NCI-H1436 (cell line): Measurements from ENCODE around the gene SPTLC1.
A peak's percentile ranks its signal among the peaks of the same experiment; 100 is the strongest.
"Not testable (repeated sequence)": the region's sequence is repeated elsewhere in the genome, so short reads cannot be mapped to it uniquely, and the experiment has no call there.

Source experiments
- DNase-seq: peaks from one replicate; lab custom pipeline; 2025; lab: John Stamatoyannopoulos, UW

SPTLC1 gene, protein sequence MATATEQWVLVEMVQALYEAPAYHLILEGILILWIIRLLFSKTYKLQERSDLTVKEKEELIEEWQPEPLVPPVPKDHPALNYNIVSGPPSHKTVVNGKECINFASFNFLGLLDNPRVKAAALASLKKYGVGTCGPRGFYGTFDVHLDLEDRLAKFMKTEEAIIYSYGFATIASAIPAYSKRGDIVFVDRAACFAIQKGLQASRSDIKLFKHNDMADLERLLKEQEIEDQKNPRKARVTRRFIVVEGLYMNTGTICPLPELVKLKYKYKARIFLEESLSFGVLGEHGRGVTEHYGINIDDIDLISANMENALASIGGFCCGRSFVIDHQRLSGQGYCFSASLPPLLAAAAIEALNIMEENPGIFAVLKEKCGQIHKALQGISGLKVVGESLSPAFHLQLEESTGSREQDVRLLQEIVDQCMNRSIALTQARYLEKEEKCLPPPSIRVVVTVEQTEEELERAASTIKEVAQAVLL

DNA sequence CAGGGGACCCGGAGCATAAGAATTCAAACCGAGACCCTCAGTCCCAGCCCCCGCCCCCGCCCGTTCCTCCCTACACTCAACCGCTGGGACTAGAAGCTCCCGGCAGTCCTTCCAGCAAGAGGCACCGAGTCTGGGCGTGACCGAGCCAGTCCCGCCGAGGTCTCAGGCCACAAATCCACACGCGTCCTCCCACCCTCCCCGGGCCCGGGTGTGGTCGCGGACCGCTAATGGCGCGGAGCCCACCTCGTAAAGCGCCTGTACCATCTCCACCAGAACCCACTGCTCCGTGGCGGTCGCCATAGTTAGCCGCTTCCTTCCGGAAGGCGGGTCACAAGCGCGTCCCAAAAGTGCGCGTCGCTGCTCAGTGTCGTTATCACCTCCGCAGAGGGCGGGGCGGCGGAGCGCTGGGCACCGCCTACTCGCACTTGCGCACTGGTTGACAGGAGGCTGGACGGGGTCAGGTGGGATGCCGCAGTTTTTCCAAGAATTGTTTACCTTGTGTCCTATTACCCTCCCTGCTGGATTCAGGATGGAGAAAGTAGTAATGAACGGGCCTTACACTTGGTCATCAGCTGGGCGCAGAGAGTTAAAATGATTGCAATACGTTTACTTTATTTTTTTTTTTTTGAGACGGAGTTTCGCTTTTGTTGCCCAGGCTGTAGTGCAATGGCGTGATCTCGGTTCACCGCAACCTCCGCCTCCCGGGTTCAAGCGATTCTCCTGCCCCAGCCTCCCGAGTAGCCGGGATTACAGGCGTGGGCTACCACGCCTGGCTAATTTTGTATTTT, at the start of gene SPTLC1:
TSS of gene SPTLC1 (minus strand) at position 343 of the 788 bp plus-strand sequence. CDS start at position 300, 43 bp downstream.
- peak; percentile 88 for DNase-seq

DNA sequence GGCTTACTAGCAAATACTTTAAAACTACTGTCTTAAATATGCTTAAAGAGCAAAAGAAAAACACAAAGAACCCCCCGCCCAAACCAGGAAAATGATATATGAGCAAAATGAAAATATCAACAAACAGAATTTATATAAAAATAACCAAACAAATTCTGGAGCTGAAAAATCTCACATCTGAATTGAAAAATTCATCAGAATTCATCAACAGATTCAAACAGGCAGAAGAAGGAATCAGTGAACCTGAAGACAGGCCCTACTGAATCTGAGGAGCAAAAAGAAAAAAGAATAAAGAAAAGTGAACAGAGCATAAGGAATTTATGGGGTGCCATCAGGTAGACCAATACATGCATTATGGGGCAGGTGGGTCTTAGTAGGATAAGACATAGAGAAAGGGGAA, 49.8 kb upstream of the SPTLC1 start:
- DNase-seq: no peak

DNA sequence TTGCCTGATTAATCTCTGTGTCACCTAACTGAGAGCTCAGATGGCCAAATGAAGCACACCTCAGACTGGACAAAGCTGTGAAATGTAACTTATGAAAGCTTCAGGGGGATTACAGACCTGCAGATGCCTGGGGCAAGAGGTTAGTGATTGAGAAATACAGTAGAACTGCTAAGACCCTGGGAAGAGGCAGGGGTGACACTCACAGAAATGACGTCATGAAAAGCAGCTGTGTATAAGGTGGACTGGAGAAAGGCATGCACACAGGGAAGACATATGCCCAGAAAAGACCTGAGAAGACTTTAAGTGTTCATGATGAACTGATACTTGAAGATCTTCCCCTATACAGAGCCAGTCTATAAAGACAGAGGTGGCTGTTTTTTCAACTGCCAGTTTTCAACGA, 49.3 kb upstream of the SPTLC1 start:
- no peak for DNase-seq

DNA sequence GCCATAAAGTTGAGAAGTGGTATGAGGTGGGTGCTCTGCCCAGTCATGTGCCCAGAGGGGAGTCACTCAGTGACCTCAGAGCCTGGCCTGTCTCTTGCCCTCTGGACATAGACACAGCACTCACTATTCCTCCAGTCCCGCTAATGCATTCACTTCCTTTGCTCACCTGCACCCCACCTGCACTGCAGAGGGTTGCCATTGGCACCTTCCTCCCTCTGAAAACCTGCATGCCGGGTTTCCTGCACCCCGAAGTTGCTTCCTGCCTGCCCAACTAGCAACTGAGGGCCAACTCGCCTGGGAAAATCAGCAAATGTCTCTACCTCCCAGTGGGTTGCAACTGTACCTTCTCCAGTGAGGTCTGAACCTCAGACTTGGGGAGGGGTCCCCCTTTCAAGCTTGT, 48.1 kb upstream of the SPTLC1 start:
- no peak for DNase-seq

DNA sequence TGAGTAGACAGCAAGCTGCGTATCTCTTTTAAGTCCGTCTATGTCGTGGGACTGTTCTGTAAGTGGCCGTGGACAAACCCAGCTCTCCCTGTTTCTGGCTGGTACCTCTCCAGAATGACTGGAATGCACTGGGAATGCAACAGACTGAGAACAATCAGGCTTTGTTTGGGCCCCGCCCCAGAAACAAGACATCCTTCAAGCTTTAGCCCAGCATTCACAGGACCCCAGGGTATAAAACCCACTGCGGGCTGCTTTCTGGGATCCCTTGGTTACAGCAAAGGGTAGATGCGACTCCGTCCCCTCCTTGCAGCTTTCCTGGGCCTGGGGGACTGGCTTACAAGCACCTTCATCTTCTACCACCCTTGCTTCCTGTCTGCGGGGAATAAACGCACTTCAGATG, 45.6 kb upstream of the SPTLC1 start:
- DNase-seq: no peak

DNA sequence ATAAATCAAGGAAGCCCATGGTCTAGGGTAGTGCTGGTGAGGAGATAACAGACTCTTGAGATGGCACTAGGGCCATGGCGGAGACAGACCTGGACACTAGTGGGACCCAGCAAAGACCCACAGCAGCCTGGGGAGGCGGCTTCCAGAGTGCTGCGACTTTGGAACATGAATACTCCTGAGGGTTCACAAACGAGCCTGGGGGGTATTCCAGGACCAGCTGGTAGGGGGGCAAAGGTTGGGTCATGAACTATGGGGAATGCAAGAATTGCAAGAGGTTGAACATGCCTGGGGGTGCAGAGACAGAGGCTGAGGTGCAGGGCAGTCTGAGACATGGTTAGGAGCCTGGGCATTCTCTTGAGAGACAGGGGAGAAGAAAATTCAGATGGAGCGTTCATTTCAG, 43.8 kb upstream of the SPTLC1 start:
- DNase-seq: no peak

DNA sequence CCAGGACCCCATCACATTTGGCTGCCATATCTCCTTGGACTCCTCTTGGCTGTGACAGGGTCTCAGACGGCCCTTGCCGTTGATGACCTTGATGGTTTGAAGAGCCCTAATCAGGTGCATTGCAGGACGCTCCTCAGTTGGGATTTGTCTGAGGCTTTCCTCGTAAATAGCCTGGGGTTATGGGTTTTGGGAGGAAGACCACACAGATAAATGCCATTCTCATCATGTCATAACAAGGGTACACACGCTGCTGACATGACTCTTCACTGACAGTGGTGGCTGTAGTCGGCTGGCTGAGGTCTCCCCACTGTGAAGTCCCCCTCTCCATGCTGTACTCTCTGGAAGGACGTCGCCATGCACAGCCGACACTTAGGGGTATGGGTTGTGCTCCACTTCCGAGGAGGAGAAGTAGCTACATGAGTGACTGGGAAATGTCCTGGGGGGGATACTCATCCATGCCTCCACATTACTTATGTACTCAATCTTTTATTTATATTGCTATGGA, 42.9 kb upstream of the SPTLC1 start:
- no peak for DNase-seq

DNA sequence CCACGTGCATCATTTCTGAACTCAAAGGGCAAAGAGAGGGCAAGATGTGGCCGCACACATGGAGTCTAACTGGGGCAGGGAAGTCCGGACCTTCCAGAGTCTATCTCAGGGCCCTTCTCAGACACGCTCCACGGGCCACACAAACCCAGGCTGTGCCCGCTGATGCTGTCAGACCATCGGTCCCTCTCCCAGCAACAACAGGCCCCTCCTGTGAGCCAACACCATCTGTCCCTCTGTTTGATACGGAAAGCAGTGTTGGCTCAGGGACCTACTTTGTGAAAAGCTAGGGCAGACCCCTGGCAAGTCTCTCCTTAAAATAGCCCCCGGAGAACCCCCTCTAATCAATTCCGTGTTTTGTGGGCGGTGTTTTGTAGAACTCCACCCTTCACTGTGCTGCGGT, 40.5 kb upstream of the SPTLC1 start:
- not testable (repeated sequence) for DNase-seq

DNA sequence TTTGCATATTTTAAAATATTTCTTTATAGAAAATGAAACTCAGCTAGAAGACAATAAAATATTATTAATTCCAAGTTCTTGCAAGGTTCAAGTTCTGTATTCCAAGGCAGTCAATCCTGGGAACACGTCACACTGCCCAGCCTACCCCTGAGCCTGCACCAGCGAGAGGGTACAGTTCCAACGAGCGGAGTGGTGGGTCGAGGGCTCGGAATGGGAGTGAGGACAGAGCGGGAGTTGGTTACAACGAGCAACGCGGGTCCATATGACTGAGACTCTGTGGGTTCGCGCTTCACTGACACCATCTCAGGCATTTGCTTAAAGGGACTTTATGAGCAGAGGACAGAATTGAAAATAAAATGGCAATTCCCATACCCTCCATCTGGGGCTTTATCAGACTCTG, 40.0 kb upstream of the SPTLC1 start:
- DNase-seq: no peak

DNA sequence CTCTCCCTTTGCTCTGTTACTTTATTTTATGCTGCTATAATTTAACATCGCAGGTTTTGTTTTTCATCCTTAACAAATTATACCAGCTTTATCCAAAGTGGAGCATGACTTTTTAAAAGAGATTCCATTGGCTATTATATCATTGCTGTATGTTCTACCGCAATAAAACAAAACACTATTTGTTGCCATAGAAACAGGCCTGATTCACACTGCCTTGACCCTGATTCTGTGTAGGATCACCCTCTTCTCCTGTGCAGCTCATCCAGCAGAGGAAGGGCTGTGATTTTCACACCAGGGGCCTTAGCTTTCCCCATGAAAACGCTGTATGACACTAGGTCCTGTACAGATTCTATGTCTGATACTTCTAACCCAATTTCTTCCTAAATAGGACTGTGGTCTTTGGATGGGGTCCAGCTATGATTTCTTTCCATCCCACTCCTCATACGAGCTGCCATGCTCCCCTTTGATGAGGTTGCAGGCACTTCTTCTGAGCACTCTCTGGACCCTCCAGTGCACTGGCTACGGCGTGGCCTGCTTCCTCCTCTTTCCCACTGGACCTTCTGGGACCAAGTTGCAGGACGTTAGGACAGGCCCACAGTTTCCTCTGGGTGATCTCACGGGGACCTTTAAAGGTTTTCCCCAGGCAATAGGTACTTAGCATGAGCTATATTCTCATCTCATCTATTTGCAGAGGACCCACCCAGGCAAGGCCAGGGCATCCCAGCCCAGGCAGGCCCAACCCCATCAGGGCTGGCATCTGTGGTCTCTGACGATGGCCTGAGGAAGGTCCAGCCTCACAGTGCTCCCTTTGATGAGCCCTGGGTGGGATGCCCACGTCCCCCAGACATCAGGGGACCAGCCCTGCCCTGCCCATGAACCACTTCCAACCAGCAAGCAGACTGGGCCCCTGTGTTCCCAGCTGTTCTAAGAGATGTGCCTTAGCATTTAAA, 38.5 kb upstream of the SPTLC1 start:
- not testable (repeated sequence) for DNase-seq

DNA sequence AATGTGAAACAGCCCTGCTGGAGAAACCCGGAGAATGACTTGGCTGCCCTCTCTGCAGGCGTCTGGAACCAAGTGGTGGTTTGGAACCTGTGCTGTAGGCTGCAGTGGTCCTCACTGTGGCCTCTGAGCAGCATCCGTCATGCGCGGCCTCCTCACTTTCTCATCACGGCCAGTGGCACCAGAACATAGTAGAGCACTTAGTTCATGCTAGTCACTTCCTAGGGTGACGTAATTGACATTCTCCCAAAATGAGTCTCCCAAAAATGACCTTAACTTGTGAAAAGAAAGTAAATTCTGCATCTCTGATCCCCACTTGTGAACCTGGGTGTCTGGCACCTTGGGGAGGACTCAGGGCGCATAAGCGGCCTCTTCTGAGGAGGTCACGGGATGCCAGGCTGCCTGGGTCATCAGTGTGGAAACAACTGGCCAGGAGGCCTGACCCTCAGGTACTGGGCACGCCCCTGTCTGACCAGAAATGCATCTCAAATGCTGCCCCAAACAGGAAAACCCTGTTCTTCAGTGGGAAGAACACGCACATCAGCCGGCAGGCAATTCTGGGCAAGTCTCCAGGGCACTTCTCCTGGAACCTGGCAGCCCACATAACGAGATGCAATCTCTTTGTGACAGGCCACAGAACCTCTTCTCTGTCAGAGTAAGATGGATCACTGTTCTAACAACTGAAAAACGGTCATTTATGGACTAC, 36.6 kb upstream of the SPTLC1 start:
- DNase-seq: no peak

DNA sequence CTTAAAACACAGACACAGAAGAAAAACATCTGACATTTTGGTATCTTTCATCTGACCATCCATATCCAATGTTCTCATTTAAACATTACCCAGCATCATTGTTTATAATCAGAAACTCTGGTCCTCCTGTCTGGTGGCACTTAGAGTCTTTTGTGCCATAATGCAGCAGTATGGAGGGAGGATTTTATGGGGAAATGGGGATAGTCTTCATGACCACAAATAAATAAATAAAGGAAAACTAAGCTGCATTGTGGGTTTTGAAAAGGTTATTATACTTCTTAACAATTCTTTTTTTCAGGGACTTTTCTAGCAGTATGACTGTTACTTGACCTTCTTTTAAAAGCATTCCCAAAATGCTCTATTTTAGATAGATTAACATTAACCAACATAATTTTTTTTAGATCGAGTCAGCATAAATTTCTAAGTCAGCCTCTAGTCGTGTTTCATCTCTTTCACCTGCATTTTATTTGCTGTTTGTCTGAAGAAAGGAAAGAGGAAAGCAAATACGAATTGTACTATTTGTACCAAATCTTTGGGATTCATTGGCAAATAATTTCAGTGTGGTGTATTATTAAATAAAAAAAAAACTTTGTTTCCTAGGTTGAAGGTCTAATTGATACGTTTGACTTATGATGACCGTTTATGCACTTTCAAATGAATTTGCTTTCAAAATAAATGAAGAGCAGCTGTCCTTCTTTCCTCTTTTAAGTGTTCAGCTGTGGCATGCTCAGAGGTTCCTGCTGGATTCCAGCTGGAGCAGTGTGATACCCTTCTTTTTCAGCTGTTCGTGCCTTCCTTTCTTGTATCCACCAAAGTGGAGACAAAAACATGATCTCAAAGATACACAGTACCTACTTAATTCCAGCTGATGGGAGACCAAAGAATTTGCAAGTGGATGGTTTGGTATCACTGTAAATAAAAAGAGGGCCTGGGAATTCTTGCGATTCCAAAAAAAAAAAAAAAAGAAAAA, 35.6 kb upstream of the SPTLC1 start:
- not testable (repeated sequence) for DNase-seq

DNA sequence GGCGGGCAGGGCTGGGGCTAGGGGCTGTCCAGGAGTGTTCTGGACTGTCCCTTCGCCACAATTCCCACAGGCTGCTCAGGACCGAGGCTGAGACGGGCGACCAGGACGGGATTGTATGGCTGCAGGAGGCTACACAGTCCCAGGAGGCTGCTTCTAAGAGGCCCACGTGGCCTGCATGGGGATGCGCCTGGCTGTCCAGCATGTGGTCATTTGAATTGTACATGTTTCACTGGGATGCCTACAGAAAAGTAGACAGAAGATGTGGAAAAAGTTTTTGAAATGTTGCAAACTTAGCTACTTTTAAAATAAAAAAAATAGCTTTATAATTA, 32.6 kb upstream of the SPTLC1 start:
- no peak for DNase-seq

DNA sequence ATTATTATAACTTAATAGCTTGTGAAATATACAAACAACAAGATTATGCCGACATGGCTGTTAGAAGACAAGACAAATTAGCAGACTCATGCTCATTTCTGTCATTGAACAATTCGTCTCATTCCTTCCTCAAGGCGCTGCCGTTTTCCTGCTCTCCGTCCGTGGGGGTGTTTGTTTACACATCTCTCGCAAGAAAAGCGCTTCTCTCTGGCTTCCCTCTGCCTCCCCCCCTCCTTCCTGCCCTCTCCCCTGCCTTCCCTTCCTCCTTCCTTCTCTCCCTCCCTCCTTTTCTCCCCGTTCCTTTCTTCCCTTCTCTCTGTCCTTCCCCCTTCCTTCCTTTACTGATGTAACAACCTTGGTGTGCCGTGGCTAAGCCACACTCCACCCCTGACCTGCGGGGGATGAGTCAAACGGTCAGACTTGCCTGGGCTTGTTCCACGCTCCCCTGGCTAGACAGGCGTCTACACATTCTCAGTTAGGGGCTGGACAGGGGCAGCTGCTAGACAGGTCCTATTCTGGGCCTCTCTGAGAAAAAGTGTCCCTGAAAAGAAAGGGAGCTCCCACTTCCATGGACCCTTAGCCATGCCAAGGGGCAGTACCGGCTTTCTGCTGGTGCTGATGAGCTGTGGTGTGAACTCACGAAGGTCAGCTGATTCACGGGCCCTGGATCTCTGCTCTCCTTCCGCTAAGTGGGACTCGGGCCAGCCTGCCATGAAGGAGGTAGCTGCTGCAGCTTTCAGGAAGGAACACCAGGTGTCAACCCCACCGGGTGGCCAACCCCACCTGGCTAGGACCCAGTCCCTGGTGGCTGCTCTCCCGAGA, 32.0 kb upstream of the SPTLC1 start:
- no peak for DNase-seq

DNA sequence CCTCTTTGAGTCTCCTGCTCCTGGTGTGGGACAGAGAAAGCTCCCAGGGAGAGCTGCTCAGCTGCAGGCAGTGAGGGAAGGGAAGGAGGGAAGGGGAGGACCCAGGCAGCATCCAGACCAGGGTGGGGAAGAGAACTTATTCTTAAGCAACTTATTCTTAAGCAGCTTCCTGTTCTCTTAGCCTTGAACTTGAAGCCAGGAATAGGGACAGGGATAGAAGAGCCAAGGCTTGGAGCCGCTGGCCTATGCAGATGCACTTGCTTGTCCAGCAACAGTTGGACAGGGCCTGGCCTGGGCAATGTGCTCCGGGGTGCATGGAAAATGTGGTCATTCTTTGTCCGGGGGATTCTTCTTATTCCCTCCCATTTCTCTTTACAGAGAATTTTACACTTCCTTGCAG, 31.4 kb upstream of the SPTLC1 start:
- DNase-seq: no peak

DNA sequence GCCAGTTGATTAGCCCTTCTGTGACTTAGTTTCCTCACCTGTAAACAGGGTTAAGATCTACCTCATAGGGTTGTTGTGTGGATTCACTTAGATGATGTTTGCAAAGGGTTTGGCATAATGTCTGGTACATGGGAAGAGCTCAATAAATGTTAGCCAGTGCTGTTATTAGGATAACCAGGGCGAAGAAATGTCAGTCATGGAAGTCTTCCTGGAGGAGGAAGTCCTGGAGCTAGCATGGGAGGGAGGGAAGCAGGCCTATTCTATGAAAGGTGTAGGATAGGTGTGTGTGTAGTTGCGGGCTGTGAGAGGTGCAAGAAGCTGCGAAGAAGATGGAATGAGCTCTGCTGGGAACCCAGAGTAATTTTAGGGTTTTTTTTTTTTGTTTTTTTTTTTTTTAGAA, 30.6 kb upstream of the SPTLC1 start:
- DNase-seq: not testable (repeated sequence)

DNA sequence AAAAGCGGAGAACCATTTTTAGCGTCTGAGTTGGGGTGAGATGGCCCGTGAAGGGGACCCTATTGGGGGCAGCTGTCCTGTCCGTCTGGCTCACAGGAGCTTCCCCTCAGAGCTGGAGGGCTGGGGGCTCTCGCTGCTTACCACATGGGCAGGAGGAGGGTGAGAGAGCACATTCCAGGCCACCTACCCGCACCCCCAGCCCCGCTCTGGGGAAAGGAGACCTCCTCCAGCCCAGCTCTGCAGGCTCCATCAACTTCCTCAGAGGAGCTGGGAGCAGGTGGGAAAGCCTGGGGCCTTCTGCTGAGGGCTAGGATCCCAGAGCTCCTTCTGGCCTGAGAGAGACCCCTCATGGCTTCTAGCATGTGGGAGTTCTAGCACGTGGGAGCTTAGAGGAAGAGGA, 27.1 kb upstream of the SPTLC1 start:
- no peak for DNase-seq

DNA sequence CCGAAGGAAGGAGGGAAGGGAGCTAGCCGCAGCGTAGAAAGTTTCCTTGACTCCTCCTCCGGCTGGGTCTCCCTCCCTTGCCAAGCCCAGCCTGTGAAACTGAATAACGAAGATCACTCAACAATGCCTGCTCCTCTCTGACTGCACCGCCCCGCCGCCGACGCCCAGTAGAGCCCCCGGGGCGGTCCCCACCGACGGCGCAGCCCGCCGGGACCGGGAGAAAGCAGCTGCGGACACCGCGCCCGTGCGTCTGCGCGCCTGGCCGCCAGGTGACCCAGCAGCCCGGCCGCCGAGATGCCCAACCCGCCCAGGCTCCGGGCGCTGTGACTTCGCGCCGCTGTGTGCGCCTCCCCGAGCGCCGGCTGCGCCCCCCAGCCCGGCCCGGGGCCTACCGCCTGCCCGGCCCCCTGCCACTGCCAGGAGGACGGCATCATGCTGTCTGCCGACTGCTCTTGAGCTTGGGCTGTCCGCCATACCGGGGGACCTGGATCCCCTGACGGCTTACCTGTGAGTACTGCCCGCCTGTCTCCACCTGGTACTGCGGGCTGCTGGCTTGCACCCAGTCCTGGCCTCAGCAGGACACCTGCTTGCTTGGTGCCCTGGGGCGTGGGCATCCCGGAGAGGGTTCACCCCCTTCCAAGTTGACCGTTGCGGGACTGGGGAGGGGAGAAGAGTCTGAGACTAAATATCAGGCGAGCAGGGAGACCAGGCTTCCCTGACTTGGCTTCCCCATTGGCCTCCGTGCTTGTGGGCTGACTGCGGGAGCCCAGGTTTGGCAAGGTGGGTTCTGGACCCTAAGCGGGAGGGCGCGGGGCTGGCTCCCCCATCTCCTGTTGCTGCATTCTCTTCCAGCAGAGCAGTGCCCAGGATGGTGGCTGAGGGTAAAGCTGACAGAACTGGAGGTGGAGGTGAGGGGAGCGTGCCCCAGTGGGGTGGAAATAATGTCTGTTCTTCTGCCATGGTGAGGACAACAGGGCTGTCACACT, 26.2 kb upstream of the SPTLC1 start:
- DNase-seq: no peak
